Rectal smooth muscle tissue (tissue), 1 donor: ENCODE measurements around the gene SLC35E1.
A peak's percentile ranks its signal among the peaks of the same experiment; 100 is the strongest.
"Not testable (repeated sequence)": the region's sequence is repeated elsewhere in the genome, so short reads cannot be mapped to it uniquely, and the experiment has no call there.

Source experiments
- H3K27ac ChIP-seq: one replicate; pipeline ENCODE4 v1.7.0; 2013; ENCODE audit warnings: low read depth, low read length, inconsistent platforms
- H3K27me3 ChIP-seq: one replicate; pipeline ENCODE4 v1.7.0; 2013; ENCODE audit warnings: low read length; ENCODE audit not compliant: control insufficient read depth, insufficient read depth
- H3K36me3 ChIP-seq: one replicate; pipeline ENCODE4 v1.7.0; 2013; ENCODE audit warnings: low read length; ENCODE audit not compliant: control insufficient read depth, insufficient read depth
- H3K4me1 ChIP-seq: one replicate; pipeline ENCODE4 v1.7.0; 2013; ENCODE audit warnings: low read length; ENCODE audit not compliant: control insufficient read depth, insufficient read depth
- H3K4me3 ChIP-seq: one replicate; pipeline ENCODE4 v1.7.0; 2013; ENCODE audit warnings: low read length
- H3K9ac ChIP-seq: one replicate; pipeline ENCODE4 v1.7.0; 2013; ENCODE audit warnings: low read length

Gene SLC35E1

DNA sequence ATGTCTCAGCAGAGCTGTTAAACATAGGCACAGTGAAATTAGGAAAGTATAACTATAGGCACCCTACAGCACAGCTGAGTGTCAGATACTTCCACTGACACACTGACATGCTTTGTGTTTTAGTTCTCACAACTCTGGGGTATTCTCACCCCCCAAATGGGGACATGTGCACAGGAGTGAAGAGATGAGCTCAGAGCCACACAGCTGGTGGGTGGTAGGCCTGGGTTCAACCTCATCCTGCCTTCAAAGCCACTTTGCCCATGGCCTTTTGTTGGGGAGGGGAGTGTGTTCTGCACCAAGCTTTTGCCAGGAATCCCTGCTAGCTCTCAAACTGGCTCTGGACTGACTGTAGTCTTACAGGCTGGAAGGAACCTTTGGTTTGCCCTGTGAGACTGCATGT, 1.7 kb upstream of the SLC35E1 start:
- Histone ChIP-seq H3K9ac (no peak overlapping the region), H3K36me3 (peaks cover 19% of the 10 kb centered on the region), H3K4me3 (peak overlapping the region; percentile 90), H3K27me3 (no peaks in the 10 kb centered on the region), H3K4me1 (peaks cover 15% of the 10 kb centered on the region), H3K27ac (no peak overlapping the region)

GRCh38 chr19:16573296-16573695, 1.1 kb upstream of the SLC35E1 start:
- Histone ChIP-seq H3K4me1 (peaks cover 15% of the 10 kb centered on the region), H3K27me3 (no peaks in the 10 kb centered on the region), H3K27ac (peak overlapping the region; percentile 81), H3K4me3 (peak overlapping the region; percentile 90), H3K36me3 (peaks cover 19% of the 10 kb centered on the region), H3K9ac (peak overlapping the region; percentile 33)

DNA sequence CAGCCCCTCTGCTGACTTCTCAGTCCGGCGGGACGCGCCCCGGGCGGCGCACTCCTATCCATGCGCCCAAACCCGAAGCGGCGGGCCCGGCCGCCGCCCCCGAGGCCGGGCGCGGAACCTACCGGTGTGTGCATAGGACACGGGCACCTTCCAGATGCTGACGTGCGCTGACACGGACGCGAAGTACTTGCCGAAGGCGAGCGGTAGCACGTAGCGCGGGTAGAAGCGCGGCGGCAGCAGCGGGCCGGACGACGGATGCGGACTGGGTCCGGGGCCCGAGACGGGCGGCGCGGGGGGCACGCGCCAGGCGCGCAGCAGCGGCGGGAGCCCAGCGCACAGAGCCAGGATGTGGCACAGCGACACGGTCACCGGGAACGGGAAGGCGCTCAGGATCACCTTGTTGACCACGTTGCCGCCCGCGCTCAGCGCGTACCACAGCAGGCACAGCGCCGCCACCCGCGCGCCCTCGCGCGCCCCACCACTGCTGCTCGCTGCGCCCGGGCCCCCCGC, 338 bp downstream of the SLC35E1 start:
- peaks cover 15% of the 10 kb centered on the region for H3K4me1 ChIP-seq
- H3K4me3 ChIP-seq: peak overlapping the region; percentile 93
- H3K27me3 ChIP-seq: no peaks in the 10 kb centered on the region
- H3K9ac ChIP-seq: peak overlapping the region; percentile 75
- peaks cover 18% of the 10 kb centered on the region for H3K36me3 ChIP-seq
- peak overlapping the region; percentile 72 for H3K27ac ChIP-seq

- Histone ChIP-seq H3K36me3 (peaks cover 15% of the 10 kb centered on the region), H3K27ac (no peak overlapping the region), H3K4me1 (peaks cover 15% of the 10 kb centered on the region), H3K27me3 (no peaks in the 10 kb centered on the region), H3K9ac (peak overlapping the region; percentile 75), H3K4me3 (peak overlapping the region; percentile 93)
These were observed 932 bp downstream of the SLC35E1 start for GRCh38 chr19:16571283-16571682.

DNA sequence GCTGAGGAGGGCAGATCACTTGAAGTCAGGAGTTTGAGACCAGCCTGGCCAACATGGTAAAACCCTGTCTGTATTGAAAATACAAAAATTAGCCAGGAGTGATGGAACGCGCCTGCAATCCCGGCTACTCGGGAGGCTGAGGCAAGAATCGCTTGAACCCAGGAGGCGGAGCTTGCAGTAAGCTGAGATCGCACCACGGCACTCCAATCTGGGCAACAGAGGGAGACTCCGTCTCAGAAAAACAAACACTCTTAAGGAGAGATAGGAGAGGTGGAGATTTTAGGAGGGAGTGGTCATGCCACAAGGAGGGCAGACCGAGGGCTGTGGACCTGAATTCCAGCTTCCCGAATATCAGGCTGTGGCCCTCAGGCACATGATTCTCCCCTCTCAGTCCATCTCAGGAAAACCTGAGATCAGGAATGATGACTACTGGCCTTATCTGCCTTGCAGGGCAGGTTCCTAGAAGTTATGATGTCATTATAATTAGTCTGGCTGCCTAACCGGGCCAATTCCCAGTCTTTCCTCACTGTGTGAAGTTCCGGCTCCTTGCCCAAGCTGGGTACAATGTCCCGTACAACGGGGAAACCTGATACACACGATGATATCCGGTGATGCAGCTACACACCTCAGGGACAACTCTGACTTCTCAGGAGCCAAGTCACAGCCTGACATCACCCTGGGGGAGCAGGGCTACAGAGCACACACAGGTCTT, 2.5 kb downstream of the SLC35E1 start:
- H3K27me3 ChIP-seq: no peaks in the 10 kb centered on the region
- H3K4me1 ChIP-seq: peaks cover 15% of the 10 kb centered on the region
- peaks cover 6% of the 10 kb centered on the region for H3K36me3 ChIP-seq
- H3K9ac ChIP-seq: no peak overlapping the region
- H3K4me3 ChIP-seq: no peak overlapping the region
- H3K27ac ChIP-seq: no peak overlapping the region

GRCh38 chr19:16566702-16567101, 5.5 kb downstream of the SLC35E1 start:
- Histone ChIP-seq H3K4me1 (peaks cover 6% of the 10 kb centered on the region), H3K27me3 (no peaks in the 10 kb centered on the region), H3K4me3 (no peak overlapping the region), H3K9ac (no peak overlapping the region), H3K27ac (no peak overlapping the region), H3K36me3 (peaks cover 13% of the 10 kb centered on the region)

- no peak overlapping the region for H3K4me3 ChIP-seq
- H3K27ac ChIP-seq: no peak overlapping the region
These were observed 6.1 kb downstream of the SLC35E1 start for GRCh38 chr19:16566161-16566560.

DNA sequence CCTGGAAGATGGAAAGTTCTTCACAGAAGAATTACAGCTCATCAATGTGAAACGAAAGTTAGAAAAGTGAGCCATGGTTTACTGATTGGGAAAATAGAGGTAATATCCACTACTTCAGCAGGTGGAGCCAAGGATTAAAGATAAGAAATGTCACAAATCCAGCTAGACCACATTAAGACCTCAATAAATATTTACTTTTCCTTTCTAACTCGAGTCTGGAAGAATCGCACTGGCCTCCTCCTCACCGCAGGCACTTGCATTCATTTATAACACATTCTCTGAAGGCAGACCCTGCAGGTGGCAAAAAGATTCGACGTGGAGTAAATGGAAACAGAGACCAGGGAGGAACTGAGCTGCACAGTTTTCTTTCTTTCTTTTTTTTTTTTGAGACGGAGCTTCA, 7.4 kb downstream of the SLC35E1 start:
- H3K27me3 ChIP-seq: no peaks in the 10 kb centered on the region
- no peak overlapping the region for H3K27ac ChIP-seq
- H3K4me3 ChIP-seq: no peak overlapping the region
- no peaks in the 10 kb centered on the region for H3K4me1 ChIP-seq
- no peak overlapping the region for H3K9ac ChIP-seq
- H3K36me3 ChIP-seq: peaks cover 21% of the 10 kb centered on the region

More at GRCh38 chr19:16566161-16566560, 6.1 kb downstream of the SLC35E1 start:
- peaks cover 2% of the 10 kb centered on the region for H3K4me1 ChIP-seq
- peaks cover 16% of the 10 kb centered on the region for H3K36me3 ChIP-seq
- no peaks in the 10 kb centered on the region for H3K27me3 ChIP-seq
- H3K9ac ChIP-seq: no peak overlapping the region

GRCh38 chr19:16562608-16563025, 9.6 kb downstream of the SLC35E1 start:
- H3K36me3 ChIP-seq: peaks cover 18% of the 10 kb centered on the region
- no peaks in the 10 kb centered on the region for H3K4me1 ChIP-seq
- H3K4me3 ChIP-seq: no peak overlapping the region

GRCh38 chr19:16561382-16561781, 10.8 kb downstream of the SLC35E1 start:
- Histone ChIP-seq H3K36me3 (peaks cover 18% of the 10 kb centered on the region), H3K27me3 (no peaks in the 10 kb centered on the region), H3K4me1 (no peaks in the 10 kb centered on the region), H3K4me3 (no peak overlapping the region), H3K27ac (no peak overlapping the region), H3K9ac (no peak overlapping the region)

More at GRCh38 chr19:16562608-16563025, 9.6 kb downstream of the SLC35E1 start:
- H3K9ac ChIP-seq: no peak overlapping the region
- H3K27ac ChIP-seq: no peak overlapping the region
- H3K27me3 ChIP-seq: no peaks in the 10 kb centered on the region

DNA sequence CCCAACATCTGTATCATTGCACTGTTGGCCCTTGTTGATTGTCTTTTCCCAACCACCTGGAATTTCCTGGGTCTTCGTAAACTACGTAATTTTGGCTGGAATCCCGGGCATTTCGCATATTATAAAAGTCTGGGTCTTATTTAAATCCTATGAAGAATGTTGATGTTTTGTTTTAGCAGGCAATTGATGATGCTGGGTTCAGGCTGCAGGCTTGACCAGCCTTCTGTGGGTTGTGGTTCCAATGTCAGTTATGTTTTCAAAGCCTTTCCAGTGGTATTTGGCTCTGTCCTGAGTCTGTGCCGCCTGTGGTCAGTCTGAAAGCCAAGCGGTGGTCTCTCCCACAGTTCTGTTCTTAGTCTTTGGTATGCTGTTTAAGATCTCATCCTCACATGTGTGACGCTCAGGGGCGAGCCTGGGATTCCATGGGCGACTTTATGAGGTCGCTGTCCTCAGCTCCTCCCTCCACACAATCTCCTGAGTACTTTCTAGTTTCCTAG, 12.4 kb downstream of the SLC35E1 start:
- H3K4me3 ChIP-seq: no peak overlapping the region
- no peaks in the 10 kb centered on the region for H3K27me3 ChIP-seq
- no peak overlapping the region for H3K27ac ChIP-seq
- peaks cover 22% of the 10 kb centered on the region for H3K36me3 ChIP-seq
- H3K4me1 ChIP-seq: no peaks in the 10 kb centered on the region
- H3K9ac ChIP-seq: no peak overlapping the region

DNA sequence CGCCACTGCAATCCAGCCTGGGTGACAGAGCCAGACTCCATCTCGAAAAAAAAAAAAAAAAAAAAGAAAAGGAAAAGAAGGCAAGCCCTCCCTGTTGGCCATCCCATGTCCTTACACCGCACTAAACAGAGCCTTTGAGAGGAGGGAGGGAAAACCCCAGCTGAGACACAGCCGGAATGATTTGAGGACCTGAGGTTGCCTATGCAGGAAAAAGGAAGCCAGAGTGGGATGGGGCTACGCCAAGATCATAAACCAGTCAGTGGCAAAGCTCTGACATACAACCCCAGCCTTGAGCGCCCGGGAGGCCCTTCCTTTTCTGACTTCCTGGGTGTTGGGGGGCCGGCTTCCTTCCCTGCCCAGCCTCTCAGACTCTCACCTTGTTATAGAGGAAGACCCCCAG, 17.4 kb downstream of the SLC35E1 start:
- no peak overlapping the region for H3K9ac ChIP-seq
- H3K36me3 ChIP-seq: peaks cover 21% of the 10 kb centered on the region
- H3K4me3 ChIP-seq: no peak overlapping the region
- no peak overlapping the region for H3K27ac ChIP-seq
- H3K27me3 ChIP-seq: no peaks in the 10 kb centered on the region
- H3K4me1 ChIP-seq: no peaks in the 10 kb centered on the region

GRCh38 chr19:16551902-16552301, 20.3 kb downstream of the SLC35E1 start:
- not testable (repeated sequence) for H3K9ac ChIP-seq, H3K4me1 ChIP-seq, H3K27ac ChIP-seq, H3K4me3 ChIP-seq, H3K27me3 ChIP-seq
- peaks cover 21% of the 10 kb centered on the region for H3K36me3 ChIP-seq
